ENCODE measurements around the gene HSD17B7.
A peak's percentile ranks its signal among the peaks of the same experiment; 100 is the strongest.
"Not testable (repeated sequence)": the region's sequence is repeated elsewhere in the genome, so short reads cannot be mapped to it uniquely, and the experiment has no call there.

HSD17B7 gene

GRCh38 chr1:162790303-162790984 lies at the start of gene HSD17B7:
HSD17B7 (plus strand) TSS chr1:162790702; CDS start chr1:162790801, 99 bp downstream.
- DNase-seq (ENCODE audit: low read depth in 2 of 2, low spot score in 1 of 2): peak; percentile 42 to 50

- DNase-seq (ENCODE audit: low read depth in 2 of 2, low spot score in 1 of 2): no peak
Measured at GRCh38 chr1:162740755-162741154, 49.7 kb upstream of the HSD17B7 start.

GRCh38 chr1:162741574-162741973 lies 48.9 kb upstream of the HSD17B7 start:
- no peak for DNase-seq (ENCODE audit: low read depth in 2 of 2, low spot score in 1 of 2)

GRCh38 chr1:162746264-162746942 lies 44.1 kb upstream of the HSD17B7 start:
- not testable (repeated sequence) for DNase-seq (ENCODE audit: low read depth in 2 of 2, low spot score in 1 of 2)

GRCh38 chr1:162753001-162753658 lies 37.4 kb upstream of the HSD17B7 start:
- DNase-seq (ENCODE audit: low read depth in 2 of 2, low spot score in 1 of 2): no peak

GRCh38 chr1:162753998-162754585 lies 36.4 kb upstream of the HSD17B7 start:
- no peak for DNase-seq (ENCODE audit: low read depth in 2 of 2, low spot score in 1 of 2)

- no peak for DNase-seq (ENCODE audit: low read depth in 2 of 2, low spot score in 1 of 2)
Measured at GRCh38 chr1:162755306-162755705, 35.2 kb upstream of the HSD17B7 start.

GRCh38 chr1:162756523-162756922 lies 34.0 kb upstream of the HSD17B7 start:
- no peak for DNase-seq (ENCODE audit: low read depth in 2 of 2, low spot score in 1 of 2)

- no peak for DNase-seq (ENCODE audit: low read depth in 2 of 2, low spot score in 1 of 2)
Measured at GRCh38 chr1:162757476-162757875, 33.0 kb upstream of the HSD17B7 start.

- no peak for DNase-seq (ENCODE audit: low read depth in 2 of 2, low spot score in 1 of 2)
Measured at GRCh38 chr1:162765788-162766187, 24.7 kb upstream of the HSD17B7 start.

GRCh38 chr1:162772571-162773154 lies 17.8 kb upstream of the HSD17B7 start:
- DNase-seq (ENCODE audit: low read depth in 2 of 2, low spot score in 1 of 2): no peak

- DNase-seq (ENCODE audit: low read depth in 2 of 2, low spot score in 1 of 2): no peak
Measured at GRCh38 chr1:162774007-162774406, 16.5 kb upstream of the HSD17B7 start.

- no peak for DNase-seq (ENCODE audit: low read depth in 2 of 2, low spot score in 1 of 2)
Measured at GRCh38 chr1:162779043-162779442, 11.5 kb upstream of the HSD17B7 start.

- DNase-seq (ENCODE audit: low read depth in 2 of 2, low spot score in 1 of 2): no peak
Measured at GRCh38 chr1:162782671-162783070, 7.8 kb upstream of the HSD17B7 start.

GRCh38 chr1:162784926-162785325 lies 5.6 kb upstream of the HSD17B7 start:
- DNase-seq (ENCODE audit: low read depth in 2 of 2, low spot score in 1 of 2): not testable (repeated sequence)

- not testable (repeated sequence) for DNase-seq (ENCODE audit: low read depth in 2 of 2, low spot score in 1 of 2)
Measured at GRCh38 chr1:162788783-162789182, 1.7 kb upstream of the HSD17B7 start.

GRCh38 chr1:162790985-162791357 lies 469 bp downstream of the HSD17B7 start:
- not testable (repeated sequence) for DNase-seq (ENCODE audit: low read depth in 2 of 2, low spot score in 1 of 2)

- not testable (repeated sequence) for DNase-seq (ENCODE audit: low read depth in 2 of 2, low spot score in 1 of 2)
Measured at GRCh38 chr1:162794284-162794683, 3.8 kb downstream of the HSD17B7 start.

- not testable (repeated sequence) for DNase-seq (ENCODE audit: low read depth in 2 of 2, low spot score in 1 of 2)
Measured at GRCh38 chr1:162796617-162797279, 6.2 kb downstream of the HSD17B7 start.

GRCh38 chr1:162799995-162800830 lies 9.7 kb downstream of the HSD17B7 start:
- not testable (repeated sequence) for DNase-seq (ENCODE audit: low read depth in 2 of 2, low spot score in 1 of 2)

All from stimulated activated CD8-positive, alpha-beta memory T cell treated with anti-CD3 and anti-CD28 coated beads, Interleukin-4, amount 100 ng/mL, for 4 hours (primary cell).